NCI-H345 treated with DMSO at 0.1 percent for 48 hours (cell line): Measurements from ENCODE around the gene MTPN.

Source experiments
- DNase-seq: peaks from one replicate; lab custom pipeline; 2025; ENCODE audit not compliant: unreplicated experiment; lab: John Stamatoyannopoulos, UW

MTPN gene

DNA sequence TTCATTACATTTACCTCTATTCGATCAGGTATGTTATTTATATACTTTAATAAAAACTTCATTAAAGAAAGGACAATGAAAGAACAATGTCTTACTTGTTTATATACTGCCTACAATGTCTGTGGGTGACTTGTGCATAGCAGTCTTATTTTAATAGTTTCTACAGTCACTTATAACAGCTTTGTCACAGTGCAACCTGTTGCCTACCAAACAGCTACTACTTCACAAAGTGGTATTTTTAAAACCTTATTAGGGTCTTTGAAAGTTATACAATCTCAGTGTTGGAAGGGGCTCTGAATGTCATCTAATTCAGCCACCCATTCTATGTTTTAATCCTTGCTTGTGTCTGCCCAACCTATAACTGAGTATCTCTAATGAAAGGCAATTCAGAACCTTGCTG is 19.0 kb downstream of the MTPN start:
- no peak for DNase-seq

- DNase-seq = no peak
Measured at GRCh38 chr7:135957627-135958026, 19.5 kb downstream of the MTPN start.

DNA sequence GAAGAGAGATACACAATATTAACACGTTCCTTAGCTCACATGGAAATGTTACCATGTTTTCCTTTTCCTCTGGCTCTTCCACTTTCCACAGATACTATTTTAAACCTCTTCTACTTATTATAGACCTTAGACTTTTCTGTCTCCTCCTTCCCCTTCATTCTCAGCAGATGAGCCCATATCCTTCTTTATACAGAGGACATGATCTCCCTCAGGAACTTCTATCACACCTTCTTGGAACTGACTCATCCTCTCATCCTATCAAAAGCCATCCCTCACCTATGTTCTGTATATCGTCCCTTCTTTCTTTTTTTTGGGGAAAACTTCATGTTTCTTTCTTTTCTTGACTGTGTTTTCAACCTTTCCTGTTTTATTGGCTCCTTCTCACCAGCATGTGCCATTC is 20.8 kb downstream of the MTPN start:
- DNase-seq = no peak

DNA sequence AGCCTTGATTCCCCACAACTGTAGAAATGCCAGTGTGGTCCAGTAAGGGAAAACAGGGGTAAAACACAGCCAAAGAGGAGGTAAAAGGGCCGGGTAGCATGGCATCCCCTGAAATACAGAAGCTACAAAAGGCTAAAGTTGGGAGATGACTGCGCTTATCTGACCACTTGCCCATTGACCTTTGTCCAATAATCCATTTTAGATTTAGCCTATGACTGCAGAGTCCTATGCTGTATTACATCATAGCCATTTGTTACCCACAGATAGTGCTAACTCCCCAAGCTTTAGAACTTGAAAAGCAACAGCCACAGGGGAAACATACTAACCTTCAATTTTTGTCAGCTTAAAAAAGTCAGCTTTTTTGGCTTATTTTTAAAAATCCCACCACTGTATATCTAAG is 26.2 kb downstream of the MTPN start:
- DNase-seq = no peak

GRCh38 chr7:135950429-135950828 is 26.7 kb downstream of the MTPN start:
- DNase-seq = no peak

DNA sequence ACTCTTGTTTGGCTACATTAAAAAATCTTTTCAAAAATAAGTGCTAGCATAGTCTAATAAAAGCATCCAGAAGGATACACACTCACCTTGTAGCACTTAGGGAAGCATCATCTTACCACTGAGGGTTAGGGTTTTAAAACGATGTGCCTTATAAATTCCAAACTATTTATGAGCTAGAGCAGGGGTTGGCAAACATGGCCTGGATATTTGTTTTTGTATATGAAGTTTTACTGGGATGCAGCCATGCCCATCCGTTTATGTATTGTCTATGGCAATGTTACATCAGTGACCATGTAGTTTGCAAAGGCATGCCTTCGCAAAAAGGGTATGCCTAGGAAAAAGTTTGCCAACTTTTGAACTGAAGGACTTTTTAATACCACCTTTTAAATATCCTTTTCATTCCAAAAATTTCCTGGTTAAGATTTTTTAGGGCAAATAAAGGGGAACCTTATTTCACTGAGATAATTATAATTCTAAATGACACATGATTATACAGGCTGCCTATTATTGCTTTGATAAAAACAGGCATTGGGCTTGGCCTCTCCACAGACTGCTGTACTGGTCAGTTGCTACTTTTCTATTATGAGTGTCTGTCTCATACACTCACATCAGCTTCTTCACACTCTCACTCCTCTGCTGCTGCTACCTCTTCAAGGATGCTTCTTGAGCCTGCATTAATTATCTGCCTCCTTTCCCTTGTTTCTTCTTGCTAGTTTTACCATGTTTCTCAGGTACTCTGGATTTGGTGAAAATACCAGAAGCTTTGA is 30.7 kb downstream of the MTPN start:
- no peak for DNase-seq

- DNase-seq = no peak
Measured at GRCh38 chr7:135944753-135945152, 32.4 kb downstream of the MTPN start.

DNA sequence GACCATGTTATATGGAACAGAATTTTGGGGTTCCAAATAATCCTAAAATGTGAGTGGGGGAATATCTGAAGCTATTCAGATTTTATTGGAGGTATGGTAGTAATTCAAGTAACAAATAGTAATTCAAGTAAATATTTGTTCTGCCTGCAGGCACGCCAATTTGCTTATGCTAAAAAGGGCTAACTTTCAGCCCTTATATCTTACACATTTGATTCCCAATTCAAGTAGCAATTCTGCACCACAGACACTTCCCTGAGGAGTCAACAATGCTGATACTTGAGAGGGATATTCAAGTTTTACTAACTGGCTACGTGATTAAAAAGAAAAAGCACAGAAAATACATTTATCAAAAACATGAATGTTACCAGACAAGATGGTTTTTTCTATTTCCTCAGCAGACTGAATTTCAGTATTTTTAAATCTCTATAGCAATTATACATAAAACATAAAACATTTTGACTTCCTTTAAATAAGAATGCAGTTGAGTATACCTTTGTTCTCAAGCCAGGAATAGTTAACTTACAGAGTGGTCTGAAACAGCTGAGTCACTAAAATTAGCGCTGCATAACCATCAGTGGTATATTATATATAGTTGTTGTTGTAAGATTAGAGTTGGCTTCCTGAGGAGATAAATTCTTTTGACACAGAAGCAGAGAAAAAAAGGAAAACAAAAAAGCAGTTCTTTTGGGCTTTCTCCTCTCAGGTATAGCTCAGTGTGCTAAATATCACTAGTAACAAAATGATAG is 33.9 kb downstream of the MTPN start:
- DNase-seq = no peak

GRCh38 chr7:135942614-135943013 is 34.5 kb downstream of the MTPN start:
- no peak for DNase-seq

DNA sequence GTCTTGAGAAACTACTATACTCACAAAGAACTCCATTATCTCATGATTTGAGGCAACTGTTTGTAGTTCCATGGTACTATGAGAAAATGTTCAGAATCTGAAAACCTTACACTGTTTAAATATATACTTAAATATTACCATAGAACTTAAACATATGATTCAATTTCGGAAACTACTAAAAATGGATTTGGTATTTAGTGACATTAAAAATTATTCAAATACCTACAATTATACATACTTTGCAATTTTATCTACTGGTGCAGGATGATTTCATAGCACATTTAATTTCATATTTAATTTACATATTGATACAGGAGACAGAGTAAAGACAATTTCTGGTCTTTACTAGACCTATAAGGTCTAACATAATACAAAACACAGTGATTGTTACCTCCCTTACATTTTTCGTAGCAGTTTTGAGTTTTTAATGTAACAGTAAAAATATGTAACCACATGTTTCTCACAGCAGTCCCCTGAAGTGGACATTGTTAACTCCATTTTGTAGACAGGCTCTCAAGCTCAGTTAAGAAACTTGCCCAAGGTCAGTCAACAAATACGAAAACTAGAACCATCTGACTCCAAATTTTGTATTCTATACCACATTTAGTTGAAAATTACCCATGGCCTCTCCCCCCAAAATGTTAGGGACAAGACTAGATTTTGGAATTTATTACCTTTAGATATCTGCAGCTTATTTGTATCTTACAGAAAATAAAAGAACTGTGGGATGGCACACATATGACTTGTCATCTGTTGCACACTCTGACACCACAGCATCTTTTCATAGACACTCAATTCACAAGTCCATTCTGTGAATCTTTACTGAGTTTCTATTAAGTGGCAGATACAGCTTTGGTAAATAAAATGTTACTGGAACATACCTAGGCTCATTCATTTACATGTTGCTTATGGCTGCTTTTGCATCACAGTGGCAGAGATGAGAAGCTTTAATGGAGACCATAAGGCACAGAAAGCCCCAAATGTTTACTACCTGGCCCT is 36.8 kb downstream of the MTPN start:
- DNase-seq = no peak

DNA sequence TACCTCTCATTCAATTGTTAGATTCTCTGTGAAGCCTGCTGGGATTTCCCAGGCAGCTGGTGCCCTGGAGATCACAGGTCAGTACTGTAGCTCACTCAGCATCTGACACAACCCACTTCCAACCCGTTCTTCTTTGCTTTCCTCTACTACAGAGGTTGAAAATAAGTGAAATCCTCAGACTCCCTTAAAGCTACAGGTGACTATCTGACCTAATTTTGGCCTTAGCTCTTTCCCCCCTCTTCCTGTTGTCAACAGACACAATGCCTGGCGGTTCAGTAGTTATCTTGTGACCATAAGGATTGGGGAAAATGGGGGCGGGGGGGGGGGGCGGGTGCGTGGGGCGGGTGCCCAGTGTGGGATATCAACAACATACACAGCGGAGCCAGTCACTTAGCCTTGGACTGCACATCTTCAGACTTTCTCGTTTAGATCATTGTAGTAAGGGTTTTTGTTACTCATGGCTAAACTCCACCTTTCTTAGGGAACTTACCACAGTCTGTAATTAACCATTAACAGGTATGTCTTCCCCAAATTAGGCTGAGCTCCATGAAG is 37.8 kb downstream of the MTPN start:
- no peak for DNase-seq

- no peak for DNase-seq
Measured at GRCh38 chr7:135938563-135938962, 38.6 kb downstream of the MTPN start.

DNA sequence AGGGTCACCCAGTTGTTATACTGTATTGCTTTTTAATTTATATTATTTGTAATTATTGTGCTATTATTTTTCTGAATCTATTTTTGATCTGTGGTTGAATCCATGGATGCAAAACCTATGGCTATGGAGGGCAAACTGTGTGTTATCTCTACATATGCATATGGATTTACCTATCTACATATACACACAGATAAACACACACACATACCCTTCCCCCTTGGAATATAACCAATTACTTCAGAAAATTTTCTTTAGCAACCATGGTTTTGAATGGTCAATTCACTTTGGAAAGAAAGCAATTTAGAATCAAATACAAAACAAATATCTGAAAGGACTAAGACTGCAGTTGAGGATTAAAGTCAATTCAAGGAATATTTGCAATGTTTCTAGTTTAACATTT is 39.1 kb downstream of the MTPN start:
- DNase-seq = no peak

GRCh38 chr7:135936497-135937217 is 40.5 kb downstream of the MTPN start:
- no peak for DNase-seq

GRCh38 chr7:135934651-135935050 is 42.5 kb downstream of the MTPN start:
- DNase-seq = no peak

DNA sequence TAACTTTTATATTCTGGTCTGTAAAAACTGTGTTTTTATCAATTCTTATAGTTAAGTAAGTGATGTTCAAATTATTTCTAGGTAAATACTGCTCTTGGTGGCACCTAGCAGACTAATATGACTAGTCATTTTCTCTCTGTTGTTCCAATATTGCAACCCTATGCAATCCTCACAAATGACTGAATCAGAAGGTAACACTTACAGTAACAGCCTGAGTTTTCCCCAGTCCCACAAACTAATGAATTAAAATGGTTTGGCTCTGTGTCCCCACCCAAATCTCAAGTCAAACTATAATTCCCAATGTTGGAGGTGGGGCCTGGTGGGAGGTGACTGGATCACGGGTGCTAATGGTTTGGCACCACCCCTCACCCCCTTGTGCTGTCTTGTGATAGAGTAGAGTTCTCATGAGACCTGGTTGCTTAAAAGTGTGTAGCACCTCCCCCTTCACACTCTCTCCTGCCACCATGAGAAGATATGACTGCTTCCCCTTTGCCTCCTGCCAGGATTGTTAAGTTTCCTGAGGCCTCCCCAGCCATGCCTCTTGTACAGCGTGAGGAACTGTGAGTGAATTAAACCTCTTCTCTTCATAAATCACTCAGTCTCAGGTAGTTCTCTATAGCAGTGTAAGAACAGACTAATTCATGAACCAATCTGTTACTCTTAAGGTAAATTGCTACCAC is 43.5 kb downstream of the MTPN start:
- no peak for DNase-seq

DNA sequence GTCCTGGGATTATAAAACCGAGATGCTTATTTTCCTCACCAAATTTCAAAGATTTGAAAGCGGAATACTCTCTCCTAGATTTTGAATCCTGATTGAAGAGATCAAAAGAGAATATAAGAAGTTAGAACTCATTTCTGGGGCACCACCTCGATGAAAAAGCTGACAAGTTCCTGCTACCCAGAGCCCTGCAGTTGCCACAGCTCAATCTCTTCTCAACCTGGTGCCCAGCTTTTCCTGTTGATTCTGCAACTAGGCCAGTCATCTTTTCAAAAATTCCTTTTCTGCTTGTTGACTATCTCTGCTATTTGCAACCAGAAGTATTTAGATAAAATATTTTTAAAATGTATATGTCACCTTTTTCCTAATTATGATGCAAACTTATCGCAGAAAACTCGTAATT is 45.0 kb downstream of the MTPN start:
- no peak for DNase-seq

DNA sequence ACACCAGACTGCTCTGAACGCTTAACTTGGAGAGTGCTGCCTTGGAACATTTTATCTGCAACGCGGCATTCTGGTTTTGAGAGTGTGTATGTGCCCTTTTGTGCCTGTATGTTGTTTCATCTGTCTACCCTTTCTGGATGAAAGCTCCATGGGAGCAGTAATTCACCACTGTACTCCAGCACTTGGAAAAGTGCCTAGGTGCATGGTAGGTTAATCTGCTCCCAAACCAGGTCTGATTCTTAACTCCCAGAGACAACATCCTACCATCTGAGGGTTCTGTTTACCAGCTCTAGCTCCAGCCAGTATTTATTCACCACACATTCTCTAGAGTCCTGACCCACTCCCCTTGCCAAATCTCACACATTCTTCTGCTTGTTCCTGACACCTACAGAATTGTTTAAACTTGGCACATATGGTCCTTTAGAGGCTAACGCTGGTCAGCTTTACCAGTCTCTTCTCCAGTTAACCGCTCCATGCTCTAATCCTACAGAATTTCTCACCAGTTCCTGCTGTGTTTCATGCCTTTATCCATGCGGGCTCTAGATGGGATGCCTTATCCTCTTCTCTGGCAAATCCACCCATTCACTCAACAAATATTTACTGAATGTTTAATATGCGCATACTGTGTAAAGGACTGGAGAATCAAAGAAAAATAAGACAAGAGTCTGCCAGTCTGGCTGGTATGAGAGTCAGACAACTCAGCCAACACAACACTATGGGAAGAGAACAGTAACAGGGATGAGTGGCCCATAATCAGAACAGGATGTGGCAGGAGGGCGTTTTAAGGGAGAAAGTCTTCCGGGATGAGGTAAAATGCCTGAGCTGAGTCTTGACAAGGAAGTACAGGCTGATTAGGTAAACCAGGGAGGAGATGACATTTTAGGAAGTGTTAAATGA is 46.3 kb downstream of the MTPN start:
- DNase-seq = no peak

- DNase-seq = no peak
Measured at GRCh38 chr7:135929722-135930141, 47.4 kb downstream of the MTPN start.
